ENCODE data around the gene PSRC1. TPM values are rescaled to one million over a fixed set of nuclear protein-coding genes. Genes with fewer than 3 reads are reported as not detected.
A peak's percentile ranks its signal among the peaks of the same experiment; 100 is the strongest.

The PSRC1 gene
- total RNA-seq, 1 donor from 2014 or later: 46.2 TPM

GRCh38 chr1:109250454-109251276 lies 32.3 kb downstream of the PSRC1 start:
- H3K4me3 Mint-ChIP-seq: peak overlapping the region; percentile 72
- peaks cover 13% of the 10 kb centered on the region for H3K36me3 Mint-ChIP-seq
- H3K27ac Mint-ChIP-seq: no peak overlapping the region
- TF ChIP-seq CTCF (conservative IDR thresholded peaks at IDR 0.05): no peak
- no peaks in the 10 kb centered on the region for H3K27me3 Mint-ChIP-seq
- H3K9me3 Mint-ChIP-seq: no peaks in the 10 kb centered on the region
- H3K4me1 Mint-ChIP-seq (ENCODE audit: unreplicated experiment): peaks cover 13% of the 10 kb centered on the region
- no peak for DNase-seq (ENCODE audit: extremely low spot score, unreplicated experiment)

- Mint-ChIP-seq H3K27ac (no peak overlapping the region), H3K4me1 (ENCODE audit: unreplicated experiment) (peaks cover 7% of the 10 kb centered on the region), H3K9me3 (no peaks in the 10 kb centered on the region), H3K27me3 (no peaks in the 10 kb centered on the region), H3K36me3 (peaks cover 13% of the 10 kb centered on the region), H3K4me3 (peak overlapping the region; percentile 72)
- no peak for TF ChIP-seq CTCF (conservative IDR thresholded peaks at IDR 0.05)
- no peak for DNase-seq (ENCODE audit: extremely low spot score, unreplicated experiment)
Measured at GRCh38 chr1:109249654-109250401, 33.1 kb downstream of the PSRC1 start.

- Mint-ChIP-seq H3K27ac (no peak within 1 kb of the TSS), H3K27me3 (no peaks in the 10 kb centered on the region), H3K9me3 (no peaks in the 10 kb centered on the region), H3K36me3 (peaks cover 13% of the 10 kb centered on the region), H3K4me1 (ENCODE audit: unreplicated experiment) (peaks cover 7% of the 10 kb centered on the region), H3K4me3 (peak within 1 kb of the TSS; percentile 76)
- no peak for DNase-seq (ENCODE audit: extremely low spot score, unreplicated experiment)
- TF ChIP-seq CTCF (conservative IDR thresholded peaks at IDR 0.05): no peak
Measured at GRCh38 chr1:109248797-109249629, 33.9 kb downstream of the PSRC1 start, which contains the start of gene CELSR2. Gene CELSR2 (plus strand): TSS chr1:109249539. CDS start chr1:109250080, 541 bp downstream.

GRCh38 chr1:109248444-109248796 lies 34.5 kb downstream of the PSRC1 start:
- Mint-ChIP-seq H3K9me3 (no peaks in the 10 kb centered on the region), H3K27ac (no peak overlapping the region), H3K36me3 (peaks cover 13% of the 10 kb centered on the region), H3K4me3 (no peak overlapping the region), H3K27me3 (no peaks in the 10 kb centered on the region), H3K4me1 (ENCODE audit: unreplicated experiment) (peaks cover 8% of the 10 kb centered on the region)
- DNase-seq (ENCODE audit: extremely low spot score, unreplicated experiment): no peak
- TF ChIP-seq CTCF (conservative IDR thresholded peaks at IDR 0.05): no peak

Measured in type B pancreatic cell (in vitro differentiated cells).